ENCODE measurements around the gene SLC41A3.

GRCh38 chr3:126110431-126111125, 26.7 kb upstream of the SLC41A3 start:
- TF ChIP-seq, protein P1, sequence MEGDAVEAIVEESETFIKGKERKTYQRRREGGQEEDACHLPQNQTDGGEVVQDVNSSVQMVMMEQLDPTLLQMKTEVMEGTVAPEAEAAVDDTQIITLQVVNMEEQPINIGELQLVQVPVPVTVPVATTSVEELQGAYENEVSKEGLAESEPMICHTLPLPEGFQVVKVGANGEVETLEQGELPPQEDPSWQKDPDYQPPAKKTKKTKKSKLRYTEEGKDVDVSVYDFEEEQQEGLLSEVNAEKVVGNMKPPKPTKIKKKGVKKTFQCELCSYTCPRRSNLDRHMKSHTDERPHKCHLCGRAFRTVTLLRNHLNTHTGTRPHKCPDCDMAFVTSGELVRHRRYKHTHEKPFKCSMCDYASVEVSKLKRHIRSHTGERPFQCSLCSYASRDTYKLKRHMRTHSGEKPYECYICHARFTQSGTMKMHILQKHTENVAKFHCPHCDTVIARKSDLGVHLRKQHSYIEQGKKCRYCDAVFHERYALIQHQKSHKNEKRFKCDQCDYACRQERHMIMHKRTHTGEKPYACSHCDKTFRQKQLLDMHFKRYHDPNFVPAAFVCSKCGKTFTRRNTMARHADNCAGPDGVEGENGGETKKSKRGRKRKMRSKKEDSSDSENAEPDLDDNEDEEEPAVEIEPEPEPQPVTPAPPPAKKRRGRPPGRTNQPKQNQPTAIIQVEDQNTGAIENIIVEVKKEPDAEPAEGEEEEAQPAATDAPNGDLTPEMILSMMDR (IDR thresholded peaks at IDR 0.05; ENCODE audit: low read length) = no peak
- no peak for TF ChIP-seq EZH2 (IDR thresholded peaks at IDR 0.05; ENCODE audit: borderline replicate concordance, low read length)
